Breast epithelium (tissue), 4 donors: Measurements from ENCODE around the gene NPBWR2. TPM values are rescaled to one million over a fixed set of nuclear protein-coding genes. Genes with fewer than 3 reads are reported as not detected.
A peak's percentile ranks its signal among the peaks of the same experiment; 100 is the strongest.
"Not testable (repeated sequence)": the region's sequence is repeated elsewhere in the genome, so short reads cannot be mapped to it uniquely, and the experiment has no call there.

Source experiments
- DNase-seq, 2 donors: peaks; one replicate each; pipeline ENCODE4 v3.0.0-alpha.2; 2019; ENCODE audit warnings: low spot score in 2 of 2
- H3K27ac ChIP-seq, 2 donors: fragments of 200-600 bp; sonication (generic) in 1 of 2; one replicate each; pipeline ENCODE4 v1.5.1; 2016 to 2019; ENCODE audit warnings: mild to moderate bottlenecking in 1 of 2
- H3K27me3 ChIP-seq, 2 donors: fragments of 200-600 bp; sonication (generic) in 1 of 2; one replicate each; pipeline versions ENCODE4 v1.5.1 to v1.6.0; 2017 to 2019; ENCODE audit warnings: control low read depth in 1 of 2, mild to moderate bottlenecking in 1 of 2
- H3K36me3 ChIP-seq: fragments of 200-600 bp; one replicate; pipeline ENCODE4 v1.5.1; 2019
- H3K4me1 ChIP-seq, 2 donors: fragments of 200-600 bp; sonication (generic); one replicate each; pipeline ENCODE4 v1.5.1; 2016 to 2019; ENCODE audit warnings: control low read depth in 1 of 2
- H3K4me3 ChIP-seq, 3 donors: fragments of 200-600 bp; sonication (generic); 1 replicate in 2 of 3; 2 replicates in 1 of 3; pipeline ENCODE4 v1.5.1; 2016 to 2019; ENCODE audit warnings: mild to moderate bottlenecking in 3 of 3, moderate library complexity in 2 of 3
- H3K9me3 ChIP-seq, 2 donors: fragments of 200-600 bp; sonication (generic) in 1 of 2; one replicate each; pipeline ENCODE4 v1.5.1; 2016 to 2019; ENCODE audit warnings: control low read depth in 1 of 2
- CTCF ChIP-seq, 3 donors: fragments of 450-650 bp; IDR thresholded peaks; one replicate each; pipeline ENCODE4 v1.5.1; 2016 to 2017; ENCODE audit warnings: antibody characterized with exemption in 3 of 3, mild to moderate bottlenecking in 3 of 3, moderate library complexity in 3 of 3
- POLR2A ChIP-seq: fragments of 450-650 bp; IDR thresholded peaks from one replicate; pipeline ENCODE4 v1.6.1; 2016; ENCODE audit warnings: antibody characterized with exemption, mild to moderate bottlenecking, moderate library complexity
- POLR2AphosphoS5 ChIP-seq, 3 donors: sonication (generic); formaldehyde crosslinking; IDR thresholded peaks; one replicate each; pipeline ENCODE4 v1.6.1; 2017; ENCODE audit warnings: antibody characterized with exemption in 3 of 3
- intact Hi-C: fragments of 100-400 bp; cut with DNase I; formaldehyde crosslinking; loops from one replicate; pipeline ENCODE4 v1.15.1; 2023; ENCODE audit warnings: low total_unique reads
- total RNA-seq, 3 donors: library from RNA; depleted of rRNA; stranded (reverse); fragments of >200 nt; gene quantifications; one replicate each; pipeline ENCODE4 v1.1.0, GENCODE V29; 2016

The NPBWR2 gene
- total RNA-seq, 3 donors from 2014 or later = not detected

- Histone ChIP-seq H3K9me3 (no peaks in the 10 kb centered on the region), H3K27me3 (peaks cover 0 to 17% of the 10 kb centered on the region in 2 donors), H3K4me1 (no peaks in the 10 kb centered on the region), H3K36me3 (no peaks in the 10 kb centered on the region), H3K27ac (no peak overlapping the region), H3K4me3 (no peak overlapping the region)
- TF ChIP-seq CTCF (IDR thresholded peaks at IDR 0.05) (no peak), POLR2A (no peak), POLR2AphosphoS5 (IDR thresholded peaks at IDR 0.05) (no peak)
- intact Hi-C loops = no loop called here
- DNase-seq = no peak
Measured at GRCh38 chr20:64121586-64121985, 14.2 kb upstream of the NPBWR2 start.

- Histone ChIP-seq H3K36me3 (no peaks in the 10 kb centered on the region), H3K27me3 (peaks cover 0 to 14% of the 10 kb centered on the region in 2 donors), H3K4me1 (no peaks in the 10 kb centered on the region), H3K4me3 (peak overlapping the region in 2 of 3 donors; percentile 13 to 57), H3K9me3 (no peaks in the 10 kb centered on the region), H3K27ac (no peak overlapping the region)
- no peak for DNase-seq
- no peak for TF ChIP-seq CTCF (IDR thresholded peaks at IDR 0.05)
- no peak for TF ChIP-seq POLR2AphosphoS5 (IDR thresholded peaks at IDR 0.05)
- TF ChIP-seq POLR2A = no peak
- intact Hi-C loops = no loop called here
Measured at GRCh38 chr20:64119681-64120341, 12.4 kb upstream of the NPBWR2 start.

GRCh38 chr20:64119301-64119680 lies 11.9 kb upstream of the NPBWR2 start:
- Histone ChIP-seq H3K4me1 (no peaks in the 10 kb centered on the region), H3K27me3 (peaks cover 0 to 14% of the 10 kb centered on the region in 2 donors), H3K4me3 (no peak overlapping the region), H3K27ac (no peak overlapping the region), H3K36me3 (no peaks in the 10 kb centered on the region), H3K9me3 (no peaks in the 10 kb centered on the region)
- intact Hi-C loops = no loop called here
- DNase-seq = no peak
- TF ChIP-seq POLR2AphosphoS5 (IDR thresholded peaks at IDR 0.05) (no peak), CTCF (IDR thresholded peaks at IDR 0.05) (no peak), POLR2A (no peak)

- H3K36me3 ChIP-seq, H3K27ac ChIP-seq, H3K4me3 ChIP-seq, H3K4me1 ChIP-seq, DNase-seq, intact Hi-C loops, H3K9me3 ChIP-seq: not testable (repeated sequence)
- peaks cover 0 to 14% of the 10 kb centered on the region in 2 donors for H3K27me3 ChIP-seq
Measured at GRCh38 chr20:64117432-64117777, 10.0 kb upstream of the NPBWR2 start.

- Histone ChIP-seq H3K27me3 (peaks cover 0 to 12% of the 10 kb centered on the region in 2 donors), H3K4me1 (no peaks in the 10 kb centered on the region), H3K4me3 (no peak overlapping the region), H3K27ac (no peak overlapping the region), H3K36me3 (no peaks in the 10 kb centered on the region), H3K9me3 (no peaks in the 10 kb centered on the region)
- TF ChIP-seq POLR2AphosphoS5 (IDR thresholded peaks at IDR 0.05) (no peak), POLR2A (no peak), CTCF (IDR thresholded peaks at IDR 0.05) (no peak)
- DNase-seq = peak in 1 of 2 donors; percentile 40
- intact Hi-C loops = no loop called here
Measured at GRCh38 chr20:64116541-64117431, 9.4 kb upstream of the NPBWR2 start.
